ENCODE data around the gene SLC20A1. TPM values are rescaled to one million over a fixed set of nuclear protein-coding genes. Genes with fewer than 3 reads are reported as not detected.

Gene SLC20A1
- 105 and 112 TPM in 2 replicates for total RNA-seq

GRCh38 chr2:112645310-112646101 is at the start of gene SLC20A1:
TSS of gene SLC20A1 (plus strand) at chr2:112645939. CDS start at chr2:112646829, 890 bp downstream.

Other genes with a start within 250 kb of the SLC20A1 start
- gene RGPD8, start 212.3 kb upstream of the SLC20A1 start, total RNA-seq: 10.3 and 15.4 TPM in 2 replicates
- gene TTL, start 163.8 kb upstream of the SLC20A1 start, total RNA-seq: 19.8 and 42.4 TPM in 2 replicates
- 53.3 and 70.1 TPM in 2 replicates for gene POLR1B, start 103.5 kb upstream of the SLC20A1 start, total RNA-seq
- 4.9 and 10.6 TPM in 2 replicates for gene CHCHD5, start 61.3 kb upstream of the SLC20A1 start, total RNA-seq
- gene NT5DC4, start 75.1 kb downstream of the SLC20A1 start, total RNA-seq: 0.07 TPM in 1 of 2 replicates, not detected in the other
- gene CKAP2L, start 118.7 kb downstream of the SLC20A1 start, total RNA-seq: 0.07 and 0.34 TPM in 2 replicates
- 387 and 393 TPM in 2 replicates for gene IL1A, start 138.6 kb downstream of the SLC20A1 start, total RNA-seq
- 176 and 257 TPM in 2 replicates for gene IL1B, start 190.8 kb downstream of the SLC20A1 start, total RNA-seq

Data from nasal cavity respiratory epithelium epithelial cell of viscerocranial mucosa (primary cell).